ENCODE measurements around the gene PNMA1. TPM values are rescaled to one million over a fixed set of nuclear protein-coding genes. Genes with fewer than 3 reads are reported as not detected.

Gene PNMA1, protein sequence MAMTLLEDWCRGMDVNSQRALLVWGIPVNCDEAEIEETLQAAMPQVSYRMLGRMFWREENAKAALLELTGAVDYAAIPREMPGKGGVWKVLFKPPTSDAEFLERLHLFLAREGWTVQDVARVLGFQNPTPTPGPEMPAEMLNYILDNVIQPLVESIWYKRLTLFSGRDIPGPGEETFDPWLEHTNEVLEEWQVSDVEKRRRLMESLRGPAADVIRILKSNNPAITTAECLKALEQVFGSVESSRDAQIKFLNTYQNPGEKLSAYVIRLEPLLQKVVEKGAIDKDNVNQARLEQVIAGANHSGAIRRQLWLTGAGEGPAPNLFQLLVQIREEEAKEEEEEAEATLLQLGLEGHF
- 10 to 100 TPM; 12.7 to 13.2 TPM for polyA plus RNA-seq

- Histone ChIP-seq H3K27me3 (ENCODE audit: control insufficient read depth in 1 of 2, insufficient read depth in 2 of 2, low read length in 2 of 2) (no peaks in the 10 kb centered on the region), H3K9me3 (ENCODE audit: control insufficient read depth in 2 of 2, insufficient read depth in 1 of 2, low read depth in 1 of 2, low read length in 1 of 2) (no peaks in the 10 kb centered on the region), H3K36me3 (ENCODE audit: control insufficient read depth in 2 of 2, insufficient read depth in 2 of 2, low read length in 1 of 2) (peaks cover 0 to 19% of the 10 kb centered on the region in 2 donors), H3K4me1 (ENCODE audit: control insufficient read depth in 2 of 2, insufficient read depth in 2 of 2, low read length in 1 of 2) (peaks cover 2% of the 10 kb centered on the region in 2 donors), H3K27ac (ENCODE audit: low read depth in 2 of 2, low read length in 1 of 2) (peak within 1 kb of the TSS; percentile 92 to 93), H3K4me3 (ENCODE audit: low read depth in 1 of 2, low read length in 2 of 2) (peak within 1 kb of the TSS; percentile 61 to 83)
- 1% methylated on average over 93 to 113 of the region's 113 CpGs for WGBS, 2 donors
Observed at GRCh38 chr14:73713803-73714655, at the start of gene PNMA1. TSS of gene PNMA1 (minus strand) at chr14:73714384. CDS start at chr14:73713639, 745 bp downstream.

- peaks cover 13 to 26% of the 10 kb centered on the region in 2 donors for H3K4me1 ChIP-seq (ENCODE audit: control insufficient read depth in 2 of 2, insufficient read depth in 2 of 2, low read length in 1 of 2)
- no peak overlapping the region for H3K4me3 ChIP-seq (ENCODE audit: low read depth in 1 of 2, low read length in 2 of 2)
- 50 to 78% methylated on average over 3 of the region's 3 CpGs for WGBS, 2 donors
- no peak overlapping the region for H3K27ac ChIP-seq (ENCODE audit: low read depth in 2 of 2, low read length in 1 of 2)
- H3K9me3 ChIP-seq (ENCODE audit: control insufficient read depth in 2 of 2, insufficient read depth in 1 of 2, low read depth in 1 of 2, low read length in 1 of 2) = no peaks in the 10 kb centered on the region
- H3K36me3 ChIP-seq (ENCODE audit: control insufficient read depth in 2 of 2, insufficient read depth in 2 of 2, low read length in 1 of 2) = no peaks in the 10 kb centered on the region
- no peaks in the 10 kb centered on the region for H3K27me3 ChIP-seq (ENCODE audit: control insufficient read depth in 1 of 2, insufficient read depth in 2 of 2, low read length in 2 of 2)
Observed at GRCh38 chr14:73763396-73763795, 49.2 kb upstream of the PNMA1 start.

GRCh38 chr14:73762375-73762822 is 48.2 kb upstream of the PNMA1 start:
- H3K27ac ChIP-seq (ENCODE audit: low read depth in 2 of 2, low read length in 1 of 2) = peak overlapping the region; percentile 76 to 95
- no peaks in the 10 kb centered on the region for H3K27me3 ChIP-seq (ENCODE audit: control insufficient read depth in 1 of 2, insufficient read depth in 2 of 2, low read length in 2 of 2)
- H3K36me3 ChIP-seq (ENCODE audit: control insufficient read depth in 2 of 2, insufficient read depth in 2 of 2, low read length in 1 of 2) = no peaks in the 10 kb centered on the region
- WGBS, 2 donors = 45 to 64% methylated on average over 8 of the region's 8 CpGs
- H3K4me3 ChIP-seq (ENCODE audit: low read depth in 1 of 2, low read length in 2 of 2) = no peak overlapping the region
- H3K4me1 ChIP-seq (ENCODE audit: control insufficient read depth in 2 of 2, insufficient read depth in 2 of 2, low read length in 1 of 2) = peaks cover 13 to 31% of the 10 kb centered on the region in 2 donors
- H3K9me3 ChIP-seq (ENCODE audit: control insufficient read depth in 2 of 2, insufficient read depth in 1 of 2, low read depth in 1 of 2, low read length in 1 of 2) = no peaks in the 10 kb centered on the region

DNA sequence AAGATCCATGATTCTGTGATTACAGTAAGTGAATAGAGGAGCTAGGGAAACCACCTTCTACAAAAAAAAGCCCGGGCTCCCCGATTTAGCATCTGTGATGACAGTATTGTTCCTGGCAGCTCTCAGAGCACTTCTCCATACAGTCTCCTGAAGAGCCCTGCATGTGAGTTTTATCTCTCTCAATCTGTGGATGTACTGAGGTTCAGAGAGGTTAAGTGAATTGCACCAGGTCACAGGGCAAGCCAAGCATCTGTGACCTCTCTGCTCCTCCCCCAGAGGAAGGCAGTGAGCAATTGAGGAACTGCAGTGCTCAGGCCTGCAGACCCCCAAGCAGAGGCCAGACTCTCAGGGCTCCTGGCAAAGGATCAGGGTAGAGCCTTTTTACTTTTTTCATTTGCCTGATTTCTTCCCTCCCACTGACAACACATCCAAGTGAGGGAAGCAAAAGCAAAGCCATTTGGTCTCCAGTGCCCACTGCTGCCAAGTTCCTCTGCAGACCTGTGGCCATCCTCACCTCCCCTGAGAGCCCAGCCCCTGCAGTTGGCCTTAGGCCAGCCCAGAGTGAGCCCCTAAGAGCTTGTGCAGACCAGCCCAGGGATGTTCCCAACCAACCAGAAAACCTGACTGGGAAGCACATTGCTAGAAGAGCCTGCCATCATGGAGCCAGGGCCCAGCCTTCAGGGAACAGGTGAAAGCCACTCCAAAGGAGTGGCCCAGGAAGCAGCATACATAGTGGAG is 47.6 kb upstream of the PNMA1 start:
- H3K27ac ChIP-seq (ENCODE audit: low read depth in 2 of 2, low read length in 1 of 2) = peak overlapping the region; percentile 76 to 95
- no peaks in the 10 kb centered on the region for H3K36me3 ChIP-seq (ENCODE audit: control insufficient read depth in 2 of 2, insufficient read depth in 2 of 2, low read length in 1 of 2)
- H3K4me1 ChIP-seq (ENCODE audit: control insufficient read depth in 2 of 2, insufficient read depth in 2 of 2, low read length in 1 of 2) = peaks cover 13 to 32% of the 10 kb centered on the region in 2 donors
- H3K9me3 ChIP-seq (ENCODE audit: control insufficient read depth in 2 of 2, insufficient read depth in 1 of 2, low read depth in 1 of 2, low read length in 1 of 2) = no peaks in the 10 kb centered on the region
- no peak overlapping the region for H3K4me3 ChIP-seq (ENCODE audit: low read depth in 1 of 2, low read length in 2 of 2)
- WGBS, 2 donors = 11 to 17% methylated on average over 2 of the region's 2 CpGs
- no peaks in the 10 kb centered on the region for H3K27me3 ChIP-seq (ENCODE audit: control insufficient read depth in 1 of 2, insufficient read depth in 2 of 2, low read length in 2 of 2)

- no peaks in the 10 kb centered on the region for H3K9me3 ChIP-seq (ENCODE audit: control insufficient read depth in 2 of 2, insufficient read depth in 1 of 2, low read depth in 1 of 2, low read length in 1 of 2)
- no peaks in the 10 kb centered on the region for H3K36me3 ChIP-seq (ENCODE audit: control insufficient read depth in 2 of 2, insufficient read depth in 2 of 2, low read length in 1 of 2)
- H3K27me3 ChIP-seq (ENCODE audit: control insufficient read depth in 1 of 2, insufficient read depth in 2 of 2, low read length in 2 of 2) = no peaks in the 10 kb centered on the region
- WGBS, 2 donors = 43 to 51% methylated on average over 13 of the region's 13 CpGs
- peak overlapping the region; percentile 95 to 100 for H3K27ac ChIP-seq (ENCODE audit: low read depth in 2 of 2, low read length in 1 of 2)
- peak overlapping the region; percentile 46 to 77 for H3K4me3 ChIP-seq (ENCODE audit: low read depth in 1 of 2, low read length in 2 of 2)
- H3K4me1 ChIP-seq (ENCODE audit: control insufficient read depth in 2 of 2, insufficient read depth in 2 of 2, low read length in 1 of 2) = peaks cover 13 to 36% of the 10 kb centered on the region in 2 donors
Observed at GRCh38 chr14:73760598-73761586, 46.7 kb upstream of the PNMA1 start.

DNA sequence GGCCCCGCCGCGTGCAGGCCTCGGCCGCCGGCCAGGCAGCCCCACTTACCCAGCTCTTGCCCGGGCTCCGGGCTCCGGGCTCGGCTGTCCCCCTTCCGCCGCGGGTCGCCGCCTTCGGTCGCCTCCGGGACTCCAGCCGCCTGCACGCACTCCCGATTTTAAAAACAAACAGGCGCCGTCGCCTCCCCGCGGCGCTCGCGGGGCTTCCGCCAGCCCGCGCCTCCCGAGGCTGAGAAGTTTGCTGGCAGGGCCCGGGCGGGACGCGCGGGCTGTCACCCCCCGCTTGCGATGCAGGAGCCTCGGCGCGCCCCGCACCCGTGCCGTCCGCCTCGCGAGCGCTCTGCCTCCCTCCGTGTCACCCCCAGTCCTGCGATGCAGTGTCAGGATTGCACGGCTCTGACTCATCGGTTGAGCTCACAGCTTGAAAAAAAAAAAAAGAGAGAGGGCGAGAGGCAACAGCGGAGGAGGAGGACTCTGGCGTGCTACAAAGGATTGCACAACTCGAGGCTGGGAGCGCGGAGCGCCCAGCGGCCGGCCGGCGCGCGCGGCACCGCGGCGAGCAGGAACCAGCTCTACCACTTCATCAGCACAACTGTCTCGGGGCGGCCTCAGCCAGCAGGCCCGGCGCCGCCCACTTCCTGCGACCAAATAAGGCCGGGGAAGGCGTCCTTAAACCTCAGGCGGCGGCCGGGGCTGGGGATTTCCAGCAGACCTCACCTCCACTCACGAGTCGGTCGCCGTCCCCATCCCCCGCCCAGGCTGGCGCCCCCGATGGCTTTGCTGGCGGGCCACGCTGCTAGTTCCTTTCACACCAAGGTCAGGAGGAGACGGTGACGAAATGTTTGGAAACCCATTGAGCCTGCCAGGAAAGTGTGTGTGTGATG is 45.8 kb upstream of the PNMA1 start:
- peak overlapping the region; percentile 68 to 77 for H3K4me3 ChIP-seq (ENCODE audit: low read depth in 1 of 2, low read length in 2 of 2)
- H3K4me1 ChIP-seq (ENCODE audit: control insufficient read depth in 2 of 2, insufficient read depth in 2 of 2, low read length in 1 of 2) = peaks cover 12 to 38% of the 10 kb centered on the region in 2 donors
- no peaks in the 10 kb centered on the region for H3K27me3 ChIP-seq (ENCODE audit: control insufficient read depth in 1 of 2, insufficient read depth in 2 of 2, low read length in 2 of 2)
- 0 to 1% methylated on average over 82 to 93 of the region's 93 CpGs for WGBS, 2 donors
- no peaks in the 10 kb centered on the region for H3K9me3 ChIP-seq (ENCODE audit: control insufficient read depth in 2 of 2, insufficient read depth in 1 of 2, low read depth in 1 of 2, low read length in 1 of 2)
- no peaks in the 10 kb centered on the region for H3K36me3 ChIP-seq (ENCODE audit: control insufficient read depth in 2 of 2, insufficient read depth in 2 of 2, low read length in 1 of 2)
- H3K27ac ChIP-seq (ENCODE audit: low read depth in 2 of 2, low read length in 1 of 2) = peak overlapping the region; percentile 95 to 100

DNA sequence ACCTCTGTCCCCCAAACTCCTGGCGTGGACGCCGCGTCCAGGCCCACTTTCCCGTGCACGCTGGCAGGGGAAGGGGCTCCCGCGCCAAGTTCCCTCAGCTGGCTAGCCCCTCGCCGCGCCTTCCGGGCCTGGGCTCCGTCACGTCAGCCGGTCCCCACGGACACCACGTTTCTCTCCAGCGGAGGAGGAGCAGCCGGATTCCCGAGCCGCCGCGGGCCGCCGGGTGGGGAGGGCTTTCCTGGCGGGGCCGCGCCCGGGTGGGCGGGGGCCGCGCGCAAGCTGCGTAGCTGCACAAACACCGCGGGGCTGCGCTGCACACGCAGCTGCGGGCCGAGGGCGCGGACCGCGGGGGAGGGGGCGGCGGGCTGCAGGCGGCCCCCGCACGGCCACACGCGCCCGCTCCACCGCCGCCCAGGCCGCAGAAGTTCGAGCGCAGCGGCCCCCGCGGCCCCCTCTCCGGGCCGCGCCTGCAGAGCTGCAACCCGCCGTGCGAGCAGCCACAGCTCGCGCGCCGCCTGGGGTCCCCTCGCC is 45.1 kb upstream of the PNMA1 start:
- Histone ChIP-seq H3K4me1 (ENCODE audit: control insufficient read depth in 2 of 2, insufficient read depth in 2 of 2, low read length in 1 of 2) (peaks cover 8 to 41% of the 10 kb centered on the region in 2 donors), H3K36me3 (ENCODE audit: control insufficient read depth in 2 of 2, insufficient read depth in 2 of 2, low read length in 1 of 2) (no peaks in the 10 kb centered on the region), H3K27me3 (ENCODE audit: control insufficient read depth in 1 of 2, insufficient read depth in 2 of 2, low read length in 2 of 2) (no peaks in the 10 kb centered on the region), H3K9me3 (ENCODE audit: control insufficient read depth in 2 of 2, insufficient read depth in 1 of 2, low read depth in 1 of 2, low read length in 1 of 2) (no peaks in the 10 kb centered on the region), H3K27ac (ENCODE audit: low read depth in 2 of 2, low read length in 1 of 2) (peak overlapping the region; percentile 95 to 100), H3K4me3 (ENCODE audit: low read depth in 1 of 2, low read length in 2 of 2) (peak overlapping the region; percentile 68 to 77)
- 0% methylated on average over 41 to 71 of the region's 71 CpGs for WGBS, 2 donors

Measured in esophagus (tissue), 2 donors.